GM12878 (cell line): ENCODE results near the gene GON7. TPM values are rescaled to one million over a fixed set of nuclear protein-coding genes. Genes with fewer than 3 reads are reported as not detected.

ENCODE experiments used
- CHD2 ChIP-seq: IDR thresholded peaks from 2 replicates; pipeline ENCODE4 v1.6.1; 2011; ENCODE audit warnings: low read depth, low read length, improper control_type of control experiment, borderline replicate concordance
- EGR1 ChIP-seq, 2 experiments: IDR thresholded peaks; 1 replicate in 1 of 2; 2 replicates in 1 of 2; pipeline ENCODE4 v1.6.1; 2011 to 2012; ENCODE audit warnings: low read depth in 2 of 2, low read length in 2 of 2, borderline replicate concordance in 1 of 2, mild to moderate bottlenecking in 1 of 2, moderate library complexity in 1 of 2
- ELK1 ChIP-seq: IDR thresholded peaks from 2 replicates; pipeline ENCODE4 v1.6.1; 2012; ENCODE audit warnings: low read depth, low read length, improper control_type of control experiment
- FOS ChIP-seq: IDR thresholded peaks from 3 replicates; pipeline ENCODE4 v1.6.1; 2011; ENCODE audit warnings: borderline replicate concordance; ENCODE audit not compliant: insufficient read length; ENCODE audit errors: extremely low read depth
- FOXK2 ChIP-seq: fragments of 450-650 bp; IDR thresholded peaks from 2 replicates; pipeline ENCODE4 v1.6.1; 2017; ENCODE audit warnings: mild to moderate bottlenecking, moderate library complexity
- HDAC6 ChIP-seq: fragments of 200-600 bp; sonication (generic); IDR thresholded peaks from one replicate; pipeline ENCODE4 v1.8.0; 2017; ENCODE audit warnings: antibody characterized with exemption; ENCODE audit not compliant: unreplicated experiment
- JUND ChIP-seq: IDR thresholded peaks from 2 replicates; pipeline ENCODE4 v1.6.1; 2012; ENCODE audit warnings: low read depth, mild to moderate bottlenecking, low read length, improper control_type of control experiment, moderate library complexity
- MEF2B ChIP-seq: fragments of 450-650 bp; IDR thresholded peaks from 2 replicates; pipeline ENCODE4 v1.6.1; 2018; ENCODE audit warnings: mild to moderate bottlenecking, moderate library complexity; ENCODE audit not compliant: partially characterized antibody, poor library complexity, severe bottlenecking
- MYC ChIP-seq: IDR thresholded peaks from 2 replicates; pipeline ENCODE4 v1.6.1; 2011; ENCODE audit warnings: mild to moderate bottlenecking, low read length, moderate library complexity, inconsistent platforms; ENCODE audit not compliant: insufficient read depth, insufficient replicate concordance, insufficient read length, severe bottlenecking
- NFXL1 ChIP-seq: fragments of 450-650 bp; IDR thresholded peaks from 2 replicates; pipeline ENCODE4 v1.6.1; 2017; ENCODE audit warnings: antibody characterized with exemption, mild to moderate bottlenecking, borderline replicate concordance
- PBX3 ChIP-seq: IDR thresholded peaks from 2 replicates; pipeline ENCODE4 v1.6.1; 2011; ENCODE audit warnings: mild to moderate bottlenecking, low read depth, low read length, moderate library complexity; ENCODE audit not compliant: insufficient replicate concordance
- POLR2A ChIP-seq: IDR thresholded peaks from 2 replicates; pipeline ENCODE4 v1.6.1; 2011; ENCODE audit warnings: low read depth, mild to moderate bottlenecking, low read length
- REST ChIP-seq: IDR thresholded peaks from 2 replicates; pipeline ENCODE4 v1.6.1; 2012; ENCODE audit warnings: mild to moderate bottlenecking, low read depth, low read length
- SMAD5 ChIP-seq: IDR thresholded peaks from 2 replicates; pipeline ENCODE4 v1.6.1; 2016; ENCODE audit warnings: antibody characterized with exemption, low read depth
- TBL1XR1 ChIP-seq: IDR thresholded peaks from 2 replicates; pipeline ENCODE4 v1.6.1; 2012; ENCODE audit warnings: low read depth, low read length, improper control_type of control experiment
- YBX1 ChIP-seq: fragments of 450-650 bp; IDR thresholded peaks from 2 replicates; pipeline ENCODE4 v1.6.1; 2016; ENCODE audit warnings: antibody characterized with exemption
- ZNF274 ChIP-seq: IDR thresholded peaks from one replicate; pipeline ENCODE4 v1.8.0; 2011; ENCODE audit not compliant: insufficient read length, insufficient read depth
- ZSCAN29 ChIP-seq: fragments of 450-650 bp; IDR thresholded peaks from 2 replicates; pipeline ENCODE4 v1.6.1; 2017; ENCODE audit warnings: mild to moderate bottlenecking, moderate library complexity
- polyA plus RNA-seq, 11 experiments: library from polyadenylated mRNA; depleted of rRNA in 4 of 11; unstranded in 6 of 11; stranded (reverse) in 5 of 11; fragments of >200 nt; fragmentation: Nextera tagmentation in 4 of 11; fragmentation: Illumina TruSeq in 1 of 11; extraction: Ambion mirVana in 4 of 11; extraction: Trizol in 1 of 11; gene quantifications; 1 replicate in 1 of 11; 2 replicates in 10 of 11; pipeline versions ENCODE4 v1.2.1 to v1.2.3, GENCODE V29; 2011 to 2016; ENCODE audit warnings: inconsistent platforms in 2 of 11, missing spikeins in 2 of 11, low read depth in 1 of 11
- total RNA-seq, 4 experiments: library from RNA; depleted of rRNA in 3 of 4; stranded (reverse); fragments of >200 nt in 3 of 4; fragmentation: Illumina TruSeq in 1 of 4; extraction: Trizol in 1 of 4; gene quantifications; 2 replicates each; pipeline versions ENCODE4 v1.2.1 to v1.2.3, GENCODE V29; 2013 to 2021
- TF ChIP-seq, protein P1 (sequence below): IDR thresholded peaks from 2 replicates; pipeline ENCODE4 v1.6.1; 2012; ENCODE audit warnings: low read depth, low read length, improper control_type of control experiment
- TF ChIP-seq, protein P2 (sequence below): fragments of 450-650 bp; IDR thresholded peaks from 2 replicates; pipeline ENCODE4 v1.6.1; 2017; ENCODE audit warnings: borderline replicate concordance

GON7 gene
- total and polyA plus RNA-seq, 10 of the 15 experiments (the other 5 are each of a cell fraction or from before 2014, with no cell fraction given), result 21.6 to 59.0 (median 33.0) TPM

DNA sequence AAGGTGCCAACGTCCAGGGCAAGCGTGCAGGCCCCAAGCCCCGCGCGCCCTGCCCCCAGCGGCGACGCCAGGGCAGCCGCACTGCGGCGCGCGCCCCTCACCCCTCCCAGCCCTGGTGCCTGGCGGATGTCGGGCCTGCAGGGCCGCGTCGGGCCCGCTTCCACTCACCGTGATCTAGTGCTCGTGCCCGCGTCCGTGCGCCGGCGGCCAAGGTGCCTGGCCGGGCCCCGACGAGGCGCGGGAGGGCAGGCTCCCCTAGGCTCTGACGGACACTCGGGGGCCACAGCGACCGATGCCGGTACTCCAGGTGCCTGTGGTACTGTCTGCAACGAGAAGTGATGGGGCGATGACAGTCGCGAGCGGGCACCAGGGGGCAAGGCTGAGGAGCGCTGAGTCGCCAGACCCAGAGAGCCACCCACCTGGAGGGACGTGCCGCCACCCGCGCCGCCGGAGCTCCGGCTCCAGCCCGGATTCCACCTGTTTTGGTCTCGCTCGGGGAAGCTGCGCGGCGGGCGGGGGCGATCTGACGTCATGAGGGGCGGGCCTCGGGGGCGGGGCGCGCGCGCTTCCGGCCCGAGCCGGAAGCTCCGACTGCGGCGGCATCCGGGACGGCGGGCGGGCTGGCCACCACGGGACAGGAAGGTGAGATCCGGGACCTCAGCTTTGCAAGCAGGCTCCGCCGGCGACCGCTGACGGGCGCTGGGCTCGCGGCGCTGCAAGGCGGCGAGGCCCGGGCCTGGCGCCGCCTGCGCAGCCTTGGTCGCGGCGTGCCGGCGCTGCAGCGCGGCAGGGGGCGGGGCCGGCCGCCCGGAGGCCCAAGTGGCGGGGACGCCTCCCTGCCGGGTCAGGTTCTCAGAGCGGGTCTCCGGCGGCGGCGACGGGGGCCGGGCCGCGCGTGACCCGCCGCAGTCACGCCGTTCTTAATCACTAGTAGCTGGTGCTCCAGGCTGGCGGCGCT is 22.2 kb downstream of the GON7 start, which contains the start of the genes LYSET and MOAP1 (continued):
- TF ChIP-seq ELK1 (peak; percentile 24; the same call in 1 of the 2 replicates), FOS (no peak), TBL1XR1 (0 out of 2 replicates have a peak, but pooled peaks have one; percentile 18), EGR1 (IDR thresholded peaks at IDR 0.05; ENCODE audit: borderline replicate concordance in 1 of 2, low read depth in 2 of 2, low read length in 2 of 2) (peak in 1 of 2 experiments; percentile 87; a peak in 2 of 3 replicates), CHD2 (peak; percentile 77; the same call in 1 of the 2 replicates), MEF2B (no peak), ZNF274 (no peak), MYC (peak; percentile 15), ZSCAN29 (no peak), HDAC6 (no peak), JUND (no peak), FOXK2 (no peak), NFXL1 (no peak), YBX1 (no peak), POLR2A (peak; percentile 88), PBX3 (no peak), REST (no peak), SMAD5 (0 out of 2 replicates have a peak, but pooled peaks have one; percentile 36)
- TF ChIP-seq, protein P1, sequence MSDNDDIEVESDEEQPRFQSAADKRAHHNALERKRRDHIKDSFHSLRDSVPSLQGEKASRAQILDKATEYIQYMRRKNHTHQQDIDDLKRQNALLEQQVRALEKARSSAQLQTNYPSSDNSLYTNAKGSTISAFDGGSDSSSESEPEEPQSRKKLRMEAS, result 0 out of 2 replicates have a peak, but pooled peaks have one; percentile 15
- TF ChIP-seq, protein P2, sequence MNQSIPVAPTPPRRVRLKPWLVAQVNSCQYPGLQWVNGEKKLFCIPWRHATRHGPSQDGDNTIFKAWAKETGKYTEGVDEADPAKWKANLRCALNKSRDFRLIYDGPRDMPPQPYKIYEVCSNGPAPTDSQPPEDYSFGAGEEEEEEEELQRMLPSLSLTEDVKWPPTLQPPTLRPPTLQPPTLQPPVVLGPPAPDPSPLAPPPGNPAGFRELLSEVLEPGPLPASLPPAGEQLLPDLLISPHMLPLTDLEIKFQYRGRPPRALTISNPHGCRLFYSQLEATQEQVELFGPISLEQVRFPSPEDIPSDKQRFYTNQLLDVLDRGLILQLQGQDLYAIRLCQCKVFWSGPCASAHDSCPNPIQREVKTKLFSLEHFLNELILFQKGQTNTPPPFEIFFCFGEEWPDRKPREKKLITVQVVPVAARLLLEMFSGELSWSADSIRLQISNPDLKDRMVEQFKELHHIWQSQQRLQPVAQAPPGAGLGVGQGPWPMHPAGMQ, result no peak
